ENCODE results near the gene MEX3B. TPM values are rescaled to one million over a fixed set of nuclear protein-coding genes. Genes with fewer than 3 reads are reported as not detected.

Gene MEX3B
- total RNA-seq, 6 experiments from 2014 or later, result 0.39 to 1.7 (median 0.84) TPM

GRCh38 chr15:82021992-82022391 is 23.8 kb downstream of the MEX3B start:
- no peak overlapping the region for H3K4me3 ChIP-seq
- TF ChIP-seq POLR2A (IDR thresholded peaks at IDR 0.05) (no peak), CTCF (IDR thresholded peaks at IDR 0.05) (no peak)
- H3K27me3 ChIP-seq, result peaks cover 0 to 4% of the 10 kb centered on the region in 2 donors
- no peak overlapping the region for H3K27ac ChIP-seq
- ATAC-seq (no peak), DNase-seq (no peak)
- intact Hi-C loops (cut with DNase I), result no loop called here
- 11% methylated on average over 1 of the region's 1 CpG for WGBS (ENCODE audit: insufficient coverage, low coverage, low lambda C conversion rate, missing lambda C conversion rate)
- H3K36me3 ChIP-seq, result no peaks in the 10 kb centered on the region
- H3K4me1 ChIP-seq, result no peaks in the 10 kb centered on the region
- no peaks in the 10 kb centered on the region for H3K9me3 ChIP-seq

GRCh38 chr15:82020625-82021394 is 25.0 kb downstream of the MEX3B start:
- Histone ChIP-seq H3K27ac (no peak overlapping the region), H3K4me1 (no peaks in the 10 kb centered on the region), H3K27me3 (peaks cover 0 to 4% of the 10 kb centered on the region in 2 donors), H3K4me3 (no peak overlapping the region), H3K36me3 (no peaks in the 10 kb centered on the region), H3K9me3 (no peaks in the 10 kb centered on the region)
- DNase-seq (no peak), ATAC-seq (no peak)
- intact Hi-C loops (cut with DNase I), result no loop called here
- TF ChIP-seq POLR2A (IDR thresholded peaks at IDR 0.05) (no peak), CTCF (IDR thresholded peaks at IDR 0.05) (no peak)
- 63% methylated on average over 3 of the region's 3 CpGs for WGBS (ENCODE audit: insufficient coverage, low coverage, low lambda C conversion rate, missing lambda C conversion rate)

- DNase-seq (no peak), ATAC-seq (no peak)
- no peak overlapping the region for H3K4me3 ChIP-seq
- WGBS (ENCODE audit: insufficient coverage, low coverage, low lambda C conversion rate, missing lambda C conversion rate), result 44% methylated on average over 3 of the region's 4 CpGs
- H3K27me3 ChIP-seq, result peaks cover 0 to 4% of the 10 kb centered on the region in 2 donors
- TF ChIP-seq CTCF (IDR thresholded peaks at IDR 0.05) (no peak), POLR2A (IDR thresholded peaks at IDR 0.05) (no peak)
- H3K36me3 ChIP-seq, result no peaks in the 10 kb centered on the region
- H3K4me1 ChIP-seq, result no peaks in the 10 kb centered on the region
- no peak overlapping the region for H3K27ac ChIP-seq
- H3K9me3 ChIP-seq, result no peaks in the 10 kb centered on the region
- intact Hi-C loops (cut with DNase I), result no loop called here
Observed at GRCh38 chr15:82018201-82018600, 27.6 kb downstream of the MEX3B start.

- DNase-seq, result no peak
- H3K4me1 ChIP-seq, result no peaks in the 10 kb centered on the region
- no peak for ATAC-seq
- no peak overlapping the region for H3K27ac ChIP-seq
- WGBS (ENCODE audit: insufficient coverage, low coverage, low lambda C conversion rate, missing lambda C conversion rate), result 62% methylated on average over 6 of the region's 7 CpGs
- no peak overlapping the region for H3K4me3 ChIP-seq
- TF ChIP-seq POLR2A (IDR thresholded peaks at IDR 0.05), result no peak
- H3K27me3 ChIP-seq, result peaks cover 0 to 4% of the 10 kb centered on the region in 2 donors
- intact Hi-C loops (cut with DNase I), result no loop called here
- H3K36me3 ChIP-seq, result no peaks in the 10 kb centered on the region
- no peaks in the 10 kb centered on the region for H3K9me3 ChIP-seq
Observed at GRCh38 chr15:82017656-82018055, 28.2 kb downstream of the MEX3B start.

GRCh38 chr15:82014989-82015388 is 30.8 kb downstream of the MEX3B start:
- H3K27ac ChIP-seq, result no peak overlapping the region
- TF ChIP-seq POLR2A (IDR thresholded peaks at IDR 0.05) (no peak), CTCF (IDR thresholded peaks at IDR 0.05) (no peak)

More at GRCh38 chr15:82014989-82015388, 30.8 kb downstream of the MEX3B start:
- DNase-seq, result no peak
- Histone ChIP-seq H3K36me3 (no peaks in the 10 kb centered on the region), H3K4me1 (no peaks in the 10 kb centered on the region), H3K27me3 (peaks cover 0 to 4% of the 10 kb centered on the region in 2 donors), H3K9me3 (no peaks in the 10 kb centered on the region), H3K4me3 (no peak overlapping the region)
- intact Hi-C loops (cut with DNase I), result no loop called here
- no peak for ATAC-seq
- WGBS (ENCODE audit: insufficient coverage, low coverage, low lambda C conversion rate, missing lambda C conversion rate), result no CpG with 5 or more reads among the region's 3 CpGs
